Retinal pigment epithelial cell (primary cell): ENCODE results near the gene PTPN14.
"Not testable (repeated sequence)": the region's sequence is repeated elsewhere in the genome, so short reads cannot be mapped to it uniquely, and the experiment has no call there.

Experiments
- DNase-seq: peaks from one replicate; pipeline ENCODE4 v3.0.0-alpha.2; 2010; ENCODE audit warnings: low read depth
- H3K4me3 ChIP-seq: 2 replicates; pipeline ENCODE4 v1.5.1; 2011; ENCODE audit warnings: mild to moderate bottlenecking, low read length, control low read depth, moderate library complexity
- CTCF ChIP-seq: conservative IDR thresholded peaks from 2 replicates; pipeline ENCODE4 v1.5.1; 2011; ENCODE audit warnings: low read depth, low read length, control low read depth, inconsistent platforms

The PTPN14 gene

DNA sequence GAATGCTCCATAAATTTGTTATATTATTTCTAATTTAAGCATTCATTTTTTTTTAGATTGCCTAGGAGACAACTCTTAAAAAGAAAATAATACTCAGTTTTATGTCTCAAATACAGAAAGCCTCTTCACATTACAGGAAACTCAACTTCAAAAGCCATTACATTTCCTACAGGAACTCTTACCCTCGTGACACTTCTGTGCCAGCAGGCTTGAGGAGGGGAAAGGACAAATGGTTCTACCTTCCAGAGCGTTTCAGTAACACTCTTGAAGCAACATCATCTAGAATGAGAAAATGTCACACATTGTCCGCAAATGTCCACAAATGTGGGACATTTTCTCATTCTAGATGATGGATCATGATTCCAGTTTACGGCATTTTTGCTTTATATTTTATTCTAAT is 51.7 kb downstream of the PTPN14 start:
- no peak for DNase-seq
- TF ChIP-seq CTCF: no peak
- H3K4me3 ChIP-seq: no peak overlapping the region

DNA sequence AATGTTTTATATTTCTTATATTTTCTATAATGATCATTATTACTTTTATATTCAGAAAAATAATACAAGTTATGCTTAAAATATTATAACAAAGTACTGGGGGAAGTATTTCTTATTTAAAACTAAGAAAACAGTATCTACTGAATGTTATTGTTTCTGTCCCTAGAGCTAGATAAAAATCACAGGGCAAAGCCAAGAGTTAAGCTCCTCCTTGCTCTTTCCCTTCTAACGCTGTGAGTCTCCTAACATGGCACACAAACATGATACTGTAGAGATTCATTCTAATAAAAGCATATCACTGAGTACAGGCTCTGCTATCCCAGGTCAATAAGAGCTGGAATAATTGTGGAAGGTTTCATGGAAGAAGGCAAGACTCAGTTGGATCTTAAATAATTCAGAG is 53.4 kb downstream of the PTPN14 start:
- H3K4me3 ChIP-seq: no peak overlapping the region
- DNase-seq: no peak
- TF ChIP-seq CTCF: no peak

- DNase-seq: no peak
- H3K4me3 ChIP-seq: no peak overlapping the region
These were observed 55.3 kb downstream of the PTPN14 start for GRCh38 chr1:214496126-214496525.

DNA sequence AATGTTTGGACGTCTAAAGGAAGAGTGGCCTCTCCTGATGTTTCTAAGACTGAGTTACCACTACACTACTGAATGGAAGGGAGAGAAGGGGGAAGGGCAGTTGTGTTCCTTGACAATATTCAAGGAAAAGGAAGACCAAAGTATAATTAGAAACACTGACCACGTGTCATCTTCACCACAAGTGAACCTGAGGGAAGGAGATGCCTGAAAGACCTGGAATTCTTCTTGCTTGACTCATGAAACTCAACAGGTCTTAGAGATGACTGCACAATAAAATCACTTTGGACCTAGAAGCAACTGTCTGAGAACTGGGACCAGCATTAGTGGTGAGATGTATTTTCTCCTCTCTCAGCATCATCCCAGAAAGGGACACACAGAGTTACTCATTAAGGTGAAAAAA is 56.7 kb downstream of the PTPN14 start:
- peak; percentile 48 for DNase-seq
- no peak overlapping the region for H3K4me3 ChIP-seq
- no peak for TF ChIP-seq CTCF

More at GRCh38 chr1:214496126-214496525, 55.3 kb downstream of the PTPN14 start:
- no peak for TF ChIP-seq CTCF

GRCh38 chr1:214494179-214494578 is 57.2 kb downstream of the PTPN14 start:
- not testable (repeated sequence) for DNase-seq, H3K4me3 ChIP-seq

- TF ChIP-seq CTCF: no peak
- DNase-seq: no peak
- no peak overlapping the region for H3K4me3 ChIP-seq
These were observed 58.1 kb downstream of the PTPN14 start for GRCh38 chr1:214493126-214493796.

- no peak overlapping the region for H3K4me3 ChIP-seq
- DNase-seq: no peak
- TF ChIP-seq CTCF: no peak
These were observed 58.9 kb downstream of the PTPN14 start for GRCh38 chr1:214492401-214493075.
